ENCODE data around the gene MTA1. TPM values are rescaled to one million over a fixed set of nuclear protein-coding genes. Genes with fewer than 3 reads are reported as not detected.

MTA1 gene
- total RNA-seq, 1 donor from 2014 or later = 23.5 TPM

- DNase-seq (ENCODE audit: low read depth in 2 of 2) = no peak
Observed at GRCh38 chr14:105460116-105460515, 40.5 kb downstream of the MTA1 start.

DNA sequence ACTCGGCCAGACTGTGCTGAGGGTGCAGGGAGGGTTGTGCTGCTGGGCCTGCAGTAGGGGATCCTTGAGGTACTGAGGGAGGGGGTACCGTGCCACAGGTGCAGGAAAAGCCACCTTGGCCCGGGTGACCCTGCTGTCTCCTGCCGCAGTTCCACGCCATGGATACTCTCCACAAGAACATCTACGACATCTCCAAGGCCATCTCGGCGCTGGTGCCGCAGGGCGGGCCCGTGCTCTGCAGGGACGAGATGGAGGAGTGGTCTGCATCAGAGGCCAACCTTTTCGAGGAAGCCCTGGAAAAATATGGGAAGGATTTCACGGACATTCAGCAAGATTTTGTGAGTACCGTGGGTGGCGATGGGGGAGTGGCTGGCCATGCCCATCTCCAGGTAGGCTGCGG lies 41.0 kb downstream of the MTA1 start:
- DNase-seq (ENCODE audit: low read depth in 2 of 2) = no peak

DNA sequence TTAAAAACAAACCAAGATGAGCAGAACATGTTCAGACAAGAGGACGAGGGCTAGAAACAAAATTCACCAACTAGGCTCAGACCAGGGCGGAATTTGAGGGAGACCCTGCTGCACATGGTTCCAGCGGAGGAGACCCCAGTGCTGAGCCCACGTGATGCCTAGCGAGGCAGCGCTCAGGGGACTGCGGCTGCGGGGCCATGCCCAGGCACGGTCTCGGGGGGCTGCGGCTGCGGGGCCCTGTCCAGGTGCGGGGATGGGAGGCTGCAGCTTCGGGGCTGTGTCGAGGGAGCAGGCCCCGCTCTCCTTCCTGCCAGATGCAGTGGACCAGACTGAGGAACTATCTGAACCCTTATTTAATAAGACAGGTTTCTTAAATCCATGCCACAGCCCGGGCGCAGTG lies 42.3 kb downstream of the MTA1 start:
- no peak for DNase-seq (ENCODE audit: low read depth in 2 of 2)

DNA sequence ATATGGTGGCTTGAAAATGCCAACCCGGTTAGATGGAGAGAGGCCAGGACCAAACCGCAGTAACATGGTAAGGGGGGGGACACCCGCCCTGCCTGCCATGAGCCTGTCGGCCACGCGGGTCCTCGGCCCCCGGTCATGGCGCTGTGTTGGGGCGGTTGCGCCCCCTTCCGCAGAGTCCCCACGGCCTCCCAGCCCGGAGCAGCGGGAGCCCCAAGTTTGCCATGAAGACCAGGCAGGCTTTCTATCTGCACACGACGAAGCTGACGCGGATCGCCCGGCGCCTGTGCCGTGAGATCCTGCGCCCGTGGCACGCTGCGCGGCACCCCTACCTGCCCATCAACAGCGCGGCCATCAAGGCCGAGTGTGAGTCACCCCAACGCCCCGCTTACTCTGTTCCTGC lies 44.9 kb downstream of the MTA1 start:
- DNase-seq (ENCODE audit: low read depth in 2 of 2) = no peak

- DNase-seq (ENCODE audit: low read depth in 2 of 2) = no peak
Observed at GRCh38 chr14:105465209-105466031, 45.8 kb downstream of the MTA1 start.

- DNase-seq (ENCODE audit: low read depth in 2 of 2) = no peak
Observed at GRCh38 chr14:105466531-105467248, 47.1 kb downstream of the MTA1 start.

- no peak for DNase-seq (ENCODE audit: low read depth in 2 of 2)
Observed at GRCh38 chr14:105467249-105467941, 47.8 kb downstream of the MTA1 start.

GRCh38 chr14:105467942-105468471 lies 48.4 kb downstream of the MTA1 start:
- DNase-seq (ENCODE audit: low read depth in 2 of 2) = no peak

GRCh38 chr14:105468621-105469241 lies 49.1 kb downstream of the MTA1 start:
- no peak for DNase-seq (ENCODE audit: low read depth in 2 of 2)

GRCh38 chr14:105469456-105470349 lies 50.1 kb downstream of the MTA1 start:
- no peak for DNase-seq (ENCODE audit: low read depth in 2 of 2)

GRCh38 chr14:105470350-105471296 lies 51.0 kb downstream of the MTA1 start:
- DNase-seq (ENCODE audit: low read depth in 2 of 2) = no peak

DNA sequence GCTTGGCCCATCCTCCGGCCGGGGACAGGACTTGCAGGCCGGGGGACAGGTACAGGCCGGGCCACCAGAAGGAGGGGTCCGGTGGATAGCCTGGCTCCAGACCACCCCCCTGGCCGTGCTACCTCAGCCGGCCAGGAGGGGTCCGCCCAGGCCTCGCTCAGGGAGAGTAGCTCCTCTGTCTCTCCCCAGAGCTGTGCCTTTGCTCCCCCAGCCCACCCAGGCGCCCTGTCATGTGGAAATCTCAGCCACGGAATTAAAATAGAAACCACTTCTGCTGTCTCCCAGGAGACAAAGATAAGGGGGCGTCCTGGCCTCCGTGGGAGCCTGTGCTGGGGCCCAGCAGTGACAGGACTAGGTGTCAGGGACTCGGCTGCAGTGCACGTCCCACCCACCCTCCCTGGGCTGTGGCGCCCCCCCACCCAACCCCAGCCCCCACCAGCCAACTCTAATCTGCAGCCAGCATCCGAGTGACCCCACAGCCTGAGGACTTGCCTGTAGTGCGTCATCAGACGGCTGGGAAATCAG lies 51.7 kb downstream of the MTA1 start:
- DNase-seq (ENCODE audit: low read depth in 2 of 2) = no peak

DNA sequence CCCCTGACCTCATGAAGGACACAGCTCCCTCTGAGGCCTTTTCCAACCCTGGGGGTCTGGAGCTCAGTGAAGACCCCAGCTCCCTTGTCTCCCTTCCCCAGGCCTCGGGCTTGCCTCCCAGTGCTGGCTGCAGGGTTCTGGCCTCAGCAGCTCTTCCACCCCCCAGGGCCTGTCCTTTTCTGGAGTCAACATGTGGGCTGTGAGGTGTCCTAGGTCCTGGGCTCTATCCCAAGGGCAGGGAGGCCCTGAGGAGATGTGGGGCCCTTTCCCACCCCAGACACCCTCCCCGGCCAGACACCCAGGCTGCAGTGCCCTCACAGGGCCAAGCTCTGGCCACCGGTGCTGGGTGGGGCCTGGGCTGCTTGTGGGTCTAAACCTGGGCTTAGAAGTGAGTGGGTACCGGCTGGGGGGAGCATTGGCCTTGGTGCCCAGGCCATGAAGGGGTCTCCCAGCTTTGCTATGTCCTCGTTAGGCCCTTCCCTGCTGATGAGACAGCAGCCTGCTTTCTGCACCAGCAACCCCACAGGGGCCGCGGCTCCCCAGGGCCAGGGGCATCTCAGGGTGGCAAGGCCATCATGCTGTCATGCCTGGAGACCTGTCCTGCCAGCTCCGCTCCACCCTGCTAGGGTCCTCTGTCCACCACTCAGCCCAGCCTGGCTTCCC lies 52.3 kb downstream of the MTA1 start:
- DNase-seq (ENCODE audit: low read depth in 2 of 2) = no peak

DNA sequence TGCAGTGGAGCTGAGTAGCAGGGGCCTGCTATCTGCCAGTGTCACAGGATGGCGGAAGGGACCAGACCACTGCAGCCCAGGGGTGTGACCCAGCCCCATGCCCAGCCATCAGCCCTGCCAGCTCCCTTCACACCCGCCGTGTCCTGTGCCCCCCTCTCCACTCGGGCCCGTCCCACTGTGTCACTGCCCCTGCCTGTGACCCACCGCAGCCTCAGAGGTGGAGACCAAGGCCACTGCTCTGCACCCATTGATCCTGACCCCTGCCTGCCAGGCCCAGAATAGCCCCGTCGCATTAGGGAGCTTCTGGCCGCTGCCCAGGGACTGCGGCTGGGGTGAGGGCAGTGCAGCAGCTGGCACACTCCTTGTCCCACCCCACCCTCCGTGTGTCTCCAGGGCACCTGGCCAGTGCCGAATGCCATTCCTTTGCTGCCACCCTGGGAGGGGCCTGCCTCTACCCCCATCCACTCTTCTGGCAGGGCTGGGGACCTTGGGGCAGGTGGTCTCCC lies 52.9 kb downstream of the MTA1 start:
- no peak for DNase-seq (ENCODE audit: low read depth in 2 of 2)

DNA sequence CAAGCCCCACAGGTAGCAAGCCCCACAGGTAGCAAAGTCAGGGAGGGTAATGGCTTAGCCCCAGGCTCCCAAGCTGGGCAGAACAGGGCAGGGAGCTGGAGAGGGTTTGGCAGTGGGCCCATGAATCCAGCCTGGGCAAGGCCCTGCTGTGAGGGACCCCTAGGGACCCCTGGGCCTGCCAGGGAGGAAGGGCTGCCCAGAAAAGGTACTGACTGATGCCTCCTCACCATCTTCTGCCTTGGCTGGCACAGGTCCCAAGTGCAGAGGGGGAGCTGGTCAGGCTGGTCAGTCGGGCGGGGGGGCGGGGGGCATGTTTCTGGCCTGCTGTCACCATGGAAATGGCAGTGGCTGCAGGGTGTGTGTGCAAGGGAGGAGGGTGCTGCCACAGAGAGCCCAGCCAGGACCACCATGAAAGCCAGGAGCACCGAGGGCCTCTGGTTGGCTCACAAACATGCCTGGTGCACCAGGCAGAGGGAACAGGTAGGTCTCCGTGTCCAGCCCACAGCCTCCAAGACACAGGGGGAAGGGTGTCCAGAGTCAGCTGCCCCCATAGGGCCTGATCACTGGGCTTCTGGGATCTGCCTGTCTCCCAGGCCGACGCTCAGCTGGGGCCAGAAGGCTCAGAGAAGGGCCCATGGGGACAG lies 53.5 kb downstream of the MTA1 start:
- DNase-seq (ENCODE audit: low read depth in 2 of 2) = no peak

- DNase-seq (ENCODE audit: low read depth in 2 of 2) = peak; percentile 79 to 92
Observed at GRCh38 chr14:105473677-105474482, 54.3 kb downstream of the MTA1 start.
